OCI-LY1 (cell line): ENCODE measurements around the gene ADD1.

Source experiments
- CTCF ChIP-seq: fragments of 200-600 bp; sonication (generic), shearing (Covaris generic); IDR thresholded peaks from 2 replicates; pipeline ENCODE4 v1.5.1; 2017; ENCODE audit warnings: mild to moderate bottlenecking, antibody characterized with exemption, low read length, moderate library complexity, mixed read lengths
- EZH2 ChIP-seq: fragments of 200-600 bp; sonication (generic), shearing (Covaris generic); IDR thresholded peaks from 2 replicates; pipeline ENCODE4 v1.8.0; 2017; ENCODE audit warnings: borderline replicate concordance, mixed run types, mild to moderate bottlenecking, antibody characterized with exemption, low read length, moderate library complexity, mixed read lengths

- TF ChIP-seq CTCF (no peak), EZH2 (no peak)
Observed at GRCh38 chr4:2934813-2935761, 91.4 kb downstream of the ADD1 start.
